Stomach (tissue), 9 donors: ENCODE data around the gene KIRREL1. TPM values are rescaled to one million over a fixed set of nuclear protein-coding genes. Genes with fewer than 3 reads are reported as not detected.

ENCODE experiments used
- DNase-seq, 2 donors: peaks; one replicate each; pipeline versions ENCODE4 v3.0.0 to v3.0.0-alpha.2; 2013 to 2019
- H3K27ac ChIP-seq, 5 donors: fragments of 200-600 bp in 4 of 5; sonication (generic) in 4 of 5; one replicate each; pipeline ENCODE4 v1.5.1; 2013 to 2019; ENCODE audit warnings: mild to moderate bottlenecking in 1 of 5, moderate library complexity in 1 of 5
- H3K27me3 ChIP-seq, 3 donors: fragments of 200-600 bp; sonication (generic); one replicate each; pipeline ENCODE4 v1.5.1; 2017 to 2019; ENCODE audit warnings: mixed run types in 1 of 3
- H3K36me3 ChIP-seq, 4 donors: fragments of 200-600 bp; sonication (generic); 1 replicate in 3 of 4; 2 replicates in 1 of 4; pipeline ENCODE4 v1.5.1; 2016 to 2019
- H3K4me1 ChIP-seq, 4 donors: fragments of 200-600 bp; sonication (generic); one replicate each; pipeline ENCODE4 v1.5.1; 2016 to 2019
- H3K4me3 ChIP-seq, 4 donors: fragments of 200-600 bp; sonication (generic) in 3 of 4; one replicate each; pipeline ENCODE4 v1.5.1; 2016 to 2019; ENCODE audit warnings: mild to moderate bottlenecking in 1 of 4
- H3K9me3 ChIP-seq, 4 donors: fragments of 200-600 bp; sonication (generic); one replicate each; pipeline ENCODE4 v1.5.1; 2016 to 2019
- CTCF ChIP-seq, 7 experiments: fragments of 450-650 bp in 4 of 7; fragments of 200-600 bp in 3 of 7; sonication (generic) in 3 of 7; IDR thresholded peaks; one replicate each; pipeline ENCODE4 v1.5.1; 2016 to 2019; ENCODE audit warnings: antibody characterized with exemption in 7 of 7, control low read depth in 2 of 7, mild to moderate bottlenecking in 1 of 7
- EP300 ChIP-seq: sonication (generic); formaldehyde crosslinking; IDR thresholded peaks from one replicate; pipeline ENCODE4 v1.6.1; 2017; ENCODE audit warnings: antibody characterized with exemption
- POLR2A ChIP-seq, 4 donors: fragments of 450-650 bp; IDR thresholded peaks; one replicate each; pipeline ENCODE4 v1.6.1; 2016; ENCODE audit warnings: antibody characterized with exemption in 4 of 4, control low read depth in 2 of 4, mild to moderate bottlenecking in 1 of 4, moderate library complexity in 1 of 4
- POLR2AphosphoS5 ChIP-seq, 3 donors: sonication (generic); formaldehyde crosslinking; IDR thresholded peaks; one replicate each; pipeline ENCODE4 v1.6.1; 2016; ENCODE audit warnings: antibody characterized with exemption in 3 of 3
- WGBS, 5 donors: extraction: QIAGEN DNeasy Blood & Tissue Kit in 3 of 5; methylation state at CpG; one replicate each; pipeline versions ENCODE4 v1.1.5 to v1.1.7; 2013 to 2018; 5-methylcytosine and 5-hydroxymethylcytosine counted together
- intact Hi-C: fragments of 100-400 bp; cut with DNase I; formaldehyde crosslinking; loops from one replicate; pipeline ENCODE4 v1.15.1; 2023; ENCODE audit warnings: low total_unique reads
- polyA plus RNA-seq, 3 donors: library from polyadenylated mRNA; stranded (reverse); fragments of 200-250 nt; gene quantifications; one replicate each; pipeline ENCODE4 v1.2.3, GENCODE V29; 2013
- total RNA-seq, 5 donors: library from RNA; depleted of rRNA; stranded (reverse); fragments of >200 nt; gene quantifications; one replicate each; pipeline versions ENCODE4 v1.1.0 to v1.2.3, GENCODE V29; 2014 to 2016
- donor health status: healthy with polysubstance abuse.
- donor health status: Bipolar disorder and iron deficiency.
- donor health status: healthy.

Gene KIRREL1
- total and polyA plus RNA-seq, 8 donors = 2.8 to 27.9 (median 4.2) TPM

- no peak for TF ChIP-seq CTCF (IDR thresholded peaks at IDR 0.05)
- TF ChIP-seq POLR2A (IDR thresholded peaks at IDR 0.05) = no peak
- no peak for TF ChIP-seq EP300
- TF ChIP-seq POLR2AphosphoS5 (IDR thresholded peaks at IDR 0.05) = no peak
- 40 to 53% (median 51%) methylated on average over 2 of the region's 2 CpGs for WGBS, 5 donors
- Histone ChIP-seq H3K9me3 (no peaks in the 10 kb centered on the region), H3K4me3 (no peak overlapping the region), H3K4me1 (no peaks in the 10 kb centered on the region), H3K36me3 (no peaks in the 10 kb centered on the region), H3K27ac (no peak overlapping the region), H3K27me3 (peaks cover 0 to 25% (median 11%) of the 10 kb centered on the region in 3 donors)
- intact Hi-C loops = no loop called here
- no peak for DNase-seq
Measured at GRCh38 chr1:158104891-158105290, 111.4 kb downstream of the KIRREL1 start.

GRCh38 chr1:158105352-158106095 lies 112.1 kb downstream of the KIRREL1 start:
- Histone ChIP-seq H3K4me1 (no peaks in the 10 kb centered on the region), H3K4me3 (no peak overlapping the region), H3K27me3 (peaks cover 0 to 25% (median 11%) of the 10 kb centered on the region in 3 donors), H3K36me3 (no peaks in the 10 kb centered on the region), H3K9me3 (no peaks in the 10 kb centered on the region), H3K27ac (no peak overlapping the region)
- 57 to 76% (median 65%) methylated on average over 9 of the region's 9 CpGs for WGBS, 5 donors
- DNase-seq = no peak
- no peak for TF ChIP-seq CTCF (IDR thresholded peaks at IDR 0.05)
- TF ChIP-seq EP300 = no peak
- no peak for TF ChIP-seq POLR2A (IDR thresholded peaks at IDR 0.05)
- no peak for TF ChIP-seq POLR2AphosphoS5 (IDR thresholded peaks at IDR 0.05)
- intact Hi-C loops = no loop called here

GRCh38 chr1:158107916-158108315 lies 114.5 kb downstream of the KIRREL1 start:
- no peak for TF ChIP-seq EP300
- TF ChIP-seq POLR2AphosphoS5 (IDR thresholded peaks at IDR 0.05) = no peak
- no peak for TF ChIP-seq CTCF (IDR thresholded peaks at IDR 0.05)
- no peak overlapping the region for H3K4me3 ChIP-seq
- intact Hi-C loops = no loop called here
- no peaks in the 10 kb centered on the region for H3K9me3 ChIP-seq
- H3K36me3 ChIP-seq = no peaks in the 10 kb centered on the region
- H3K27me3 ChIP-seq = peaks cover 0 to 48% (median 19%) of the 10 kb centered on the region in 3 donors
- no peak for DNase-seq
- no peak overlapping the region for H3K27ac ChIP-seq
- peaks cover 0 to 2% (median under 1%) of the 10 kb centered on the region in 4 donors for H3K4me1 ChIP-seq
- WGBS, 5 donors = 36 to 53% (median 40%) methylated on average over 2 of the region's 2 CpGs

DNA sequence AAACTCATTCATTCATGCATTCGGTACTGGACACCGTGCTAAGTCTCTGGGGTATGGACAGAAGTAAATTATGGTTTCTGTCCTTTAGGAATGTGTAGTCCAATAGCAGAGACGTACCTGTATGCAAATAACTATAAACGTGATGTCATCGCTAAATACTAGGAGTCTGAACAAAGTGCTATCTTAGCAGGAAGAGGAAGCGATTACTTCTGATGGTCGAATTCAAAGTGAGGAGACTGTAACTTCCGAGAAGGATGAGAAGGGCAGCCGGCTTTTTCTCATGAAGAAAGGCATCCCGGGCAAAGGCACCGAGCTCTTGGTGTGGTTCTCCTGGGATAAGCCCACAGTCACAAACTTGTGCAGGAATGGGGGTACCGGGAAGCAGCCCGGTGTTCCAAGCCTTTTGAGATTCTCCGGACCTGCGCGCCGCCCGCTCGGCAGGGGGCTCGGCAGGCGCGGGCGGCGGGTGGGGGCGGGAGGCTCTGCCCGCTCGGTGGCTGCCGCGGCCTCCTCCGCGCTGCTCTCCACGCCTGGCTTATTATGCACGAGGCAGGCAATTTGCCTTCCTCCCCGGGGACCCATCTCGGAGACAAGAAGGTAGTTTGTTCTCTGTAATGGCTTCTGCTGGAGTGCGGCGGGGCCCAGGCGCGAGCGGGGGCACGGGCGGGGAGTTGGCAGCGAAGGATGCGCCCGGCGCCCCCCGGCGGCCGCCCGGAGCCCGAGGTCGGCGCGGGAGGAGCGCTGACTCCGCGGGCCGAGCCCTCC lies 119.7 kb downstream of the KIRREL1 start:
- intact Hi-C loops = loop anchor here (10.0 kb wide), 1 partner anchor 118 kb away; the partner anchor contains the start of gene KIRREL1
- Histone ChIP-seq H3K4me1 (peaks cover 8 to 21% (median 15%) of the 10 kb centered on the region in 4 donors), H3K36me3 (no peaks in the 10 kb centered on the region), H3K4me3 (peak overlapping the region; percentile 35 to 55 (median 51)), H3K27ac (no peak overlapping the region), H3K9me3 (no peaks in the 10 kb centered on the region), H3K27me3 (peaks cover 0 to 59% (median 36%) of the 10 kb centered on the region in 3 donors)
- DNase-seq = peak in 1 of 2 donors; percentile 76
- TF ChIP-seq POLR2AphosphoS5 (IDR thresholded peaks at IDR 0.05) = no peak
- peak in 3 of 7 experiments; percentile 12 to 38 (median 21) for TF ChIP-seq CTCF (IDR thresholded peaks at IDR 0.05)
- 5 to 8% (median 6%) methylated on average over 46 to 58 of the region's 58 CpGs for WGBS, 5 donors
